ENCODE results near the gene MKI67.

DNA sequence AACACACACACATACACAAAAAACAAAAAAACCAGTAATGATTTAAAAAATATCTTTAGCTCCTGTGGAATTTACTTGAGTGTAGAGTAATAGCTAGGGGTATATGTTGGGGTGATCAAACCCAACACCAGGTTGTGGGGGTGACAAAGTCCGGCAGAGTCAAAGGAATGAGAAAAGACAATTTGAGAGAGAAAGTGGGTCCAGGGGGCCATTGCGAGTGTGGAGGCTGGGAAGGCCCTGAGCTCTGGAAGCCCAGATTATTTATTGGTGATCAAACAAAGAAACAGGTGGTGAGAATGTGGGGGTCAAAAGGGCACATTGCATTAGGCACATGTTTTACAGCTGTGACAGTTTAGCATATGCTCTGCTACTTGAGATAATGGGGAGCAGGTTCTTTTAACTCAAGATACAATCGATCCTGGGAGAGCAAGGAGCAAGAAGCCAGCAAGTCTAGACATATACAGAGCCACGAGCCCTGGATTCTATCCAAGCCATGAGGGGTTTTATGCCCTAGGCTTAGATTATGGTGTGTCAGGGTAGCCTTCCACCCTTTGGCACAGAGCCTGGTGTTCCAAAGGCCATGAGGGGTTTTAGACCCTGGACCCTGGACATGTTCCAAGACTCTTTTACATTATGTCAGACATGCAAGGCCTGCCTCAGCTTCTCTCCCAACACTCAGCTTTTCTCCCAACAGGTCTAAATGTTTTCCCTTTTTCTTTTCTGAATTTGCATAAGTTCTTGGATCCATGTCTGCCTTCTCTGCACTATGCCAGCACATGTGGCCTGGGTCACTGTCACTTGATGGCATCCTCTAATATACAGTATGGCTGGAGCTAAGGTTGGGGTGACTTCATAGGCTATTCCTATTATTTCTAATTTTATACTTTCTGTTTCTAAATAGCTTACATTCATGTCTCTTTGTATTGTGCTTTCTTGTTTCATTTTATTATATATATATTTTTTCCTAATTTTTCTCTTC is 48.6 kb upstream of the MKI67 start:
- TF ChIP-seq, protein P1, sequence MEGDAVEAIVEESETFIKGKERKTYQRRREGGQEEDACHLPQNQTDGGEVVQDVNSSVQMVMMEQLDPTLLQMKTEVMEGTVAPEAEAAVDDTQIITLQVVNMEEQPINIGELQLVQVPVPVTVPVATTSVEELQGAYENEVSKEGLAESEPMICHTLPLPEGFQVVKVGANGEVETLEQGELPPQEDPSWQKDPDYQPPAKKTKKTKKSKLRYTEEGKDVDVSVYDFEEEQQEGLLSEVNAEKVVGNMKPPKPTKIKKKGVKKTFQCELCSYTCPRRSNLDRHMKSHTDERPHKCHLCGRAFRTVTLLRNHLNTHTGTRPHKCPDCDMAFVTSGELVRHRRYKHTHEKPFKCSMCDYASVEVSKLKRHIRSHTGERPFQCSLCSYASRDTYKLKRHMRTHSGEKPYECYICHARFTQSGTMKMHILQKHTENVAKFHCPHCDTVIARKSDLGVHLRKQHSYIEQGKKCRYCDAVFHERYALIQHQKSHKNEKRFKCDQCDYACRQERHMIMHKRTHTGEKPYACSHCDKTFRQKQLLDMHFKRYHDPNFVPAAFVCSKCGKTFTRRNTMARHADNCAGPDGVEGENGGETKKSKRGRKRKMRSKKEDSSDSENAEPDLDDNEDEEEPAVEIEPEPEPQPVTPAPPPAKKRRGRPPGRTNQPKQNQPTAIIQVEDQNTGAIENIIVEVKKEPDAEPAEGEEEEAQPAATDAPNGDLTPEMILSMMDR (IDR thresholded peaks at IDR 0.05; ENCODE audit: low read depth, low read length, poor library complexity, severe bottlenecking), result no peak
- no peak for TF ChIP-seq EZH2phosphoT487 (IDR thresholded peaks at IDR 0.05; ENCODE audit: borderline replicate concordance, low read length)

Measured in DOHH2 (cell line).